CD4-positive, alpha-beta T cell treated with Interleukin-17A for 1 hour (primary cell): ENCODE results near the gene FNDC3B.

ENCODE experiments used
- DNase-seq: peaks from one replicate; pipeline ENCODE4 v3.0.0-alpha.2; 2020

The FNDC3B gene

DNA sequence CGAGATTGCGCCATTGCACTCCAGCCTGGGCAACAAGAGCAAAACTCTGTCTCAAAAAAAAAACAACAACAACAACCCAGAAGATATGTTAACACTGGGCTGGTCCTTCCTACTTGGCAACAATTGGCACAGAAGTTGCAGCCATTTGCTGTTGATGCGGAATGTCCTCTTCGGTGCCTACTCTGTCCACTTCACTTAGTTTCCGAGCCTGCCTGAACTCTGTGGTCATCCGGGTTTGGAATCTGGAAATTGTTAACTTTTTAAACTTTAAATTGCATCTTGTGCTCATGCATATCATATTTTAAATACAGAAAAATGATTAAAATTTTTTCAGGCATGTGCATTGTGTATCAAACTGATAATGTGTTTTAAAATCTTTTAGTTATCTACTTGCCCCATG lies 81.5 kb downstream of the FNDC3B start:
- no peak for DNase-seq

DNA sequence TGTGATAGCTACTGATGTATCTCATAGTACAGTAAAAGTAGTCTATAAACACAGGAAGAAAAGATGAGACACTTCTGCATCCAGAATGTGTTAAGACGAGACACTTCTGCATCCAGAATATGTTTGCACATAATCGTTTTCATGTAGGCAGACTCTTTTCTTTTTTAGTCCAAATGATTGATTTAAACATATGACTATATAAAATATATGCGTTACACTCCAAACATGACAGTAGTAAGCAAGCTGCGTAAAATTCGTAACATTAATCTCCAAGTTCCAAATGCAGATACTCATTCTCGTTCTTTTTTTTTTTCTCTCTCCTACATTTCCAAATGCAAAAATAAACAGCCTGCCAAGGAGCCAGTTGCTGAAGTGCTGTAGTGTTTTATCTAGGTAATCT lies 82.6 kb downstream of the FNDC3B start:
- no peak for DNase-seq

DNA sequence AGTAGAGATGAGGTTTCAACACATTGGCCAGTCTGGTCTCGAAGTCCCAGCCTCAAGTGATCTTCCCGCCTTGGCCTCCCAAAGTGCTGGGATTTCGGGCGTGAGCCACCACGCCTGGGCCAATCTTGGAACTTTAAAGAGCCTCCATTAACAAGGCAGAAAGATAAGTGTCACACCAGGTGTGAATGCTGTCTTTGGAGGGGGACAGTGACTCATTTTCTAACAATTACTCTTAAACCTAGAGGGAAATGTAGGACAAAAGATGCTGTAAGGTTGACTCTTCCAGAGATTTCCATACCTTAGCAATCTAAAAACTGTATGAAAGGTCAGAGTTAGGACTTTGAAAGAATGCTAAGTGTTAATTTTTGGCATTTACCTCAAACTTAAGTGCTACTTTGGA lies 84.9 kb downstream of the FNDC3B start:
- no peak for DNase-seq

DNA sequence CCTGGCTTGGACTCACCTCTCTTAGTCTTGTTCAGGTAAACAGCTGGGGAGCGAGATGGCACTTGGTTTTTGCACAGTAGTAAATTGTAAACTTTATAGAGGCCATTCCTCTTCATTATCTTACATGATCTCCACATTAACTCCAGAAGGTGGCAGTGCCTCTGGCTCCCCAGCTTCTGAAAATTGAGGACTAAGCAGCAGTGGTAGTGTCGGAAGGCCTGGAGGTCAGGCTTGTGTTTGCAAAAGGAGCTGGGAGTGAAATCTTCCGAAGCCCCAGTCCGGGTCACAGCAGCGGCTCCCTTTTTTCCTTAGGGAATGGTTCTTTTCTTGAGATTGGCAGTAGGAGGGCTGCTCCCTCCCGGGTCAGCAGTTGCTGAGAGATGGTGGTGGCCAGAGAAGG lies 85.7 kb downstream of the FNDC3B start:
- no peak for DNase-seq

DNA sequence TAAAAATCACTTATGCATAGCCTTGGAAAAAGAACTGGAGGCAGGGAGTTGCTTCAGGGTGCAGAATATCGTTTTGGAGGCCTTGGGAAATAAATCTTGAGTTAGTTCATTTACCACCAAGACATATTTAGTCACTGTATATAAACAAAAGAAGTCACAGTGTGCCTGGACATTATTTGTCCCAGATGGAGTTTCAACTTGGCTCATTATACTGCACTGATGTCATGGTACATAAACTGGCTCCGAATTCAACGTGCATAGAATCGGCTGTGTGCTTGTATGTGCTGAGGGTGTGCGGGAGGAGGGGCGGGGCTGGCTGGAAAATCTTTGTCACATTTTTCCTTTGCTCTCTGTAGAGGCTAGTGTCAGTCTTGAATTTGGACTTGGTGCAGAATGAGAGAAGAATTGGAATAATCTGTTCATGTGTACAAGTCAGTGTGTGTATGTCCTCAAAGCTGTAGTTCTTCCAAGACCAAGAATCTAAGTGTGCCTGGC lies 86.6 kb downstream of the FNDC3B start:
- no peak for DNase-seq

DNA sequence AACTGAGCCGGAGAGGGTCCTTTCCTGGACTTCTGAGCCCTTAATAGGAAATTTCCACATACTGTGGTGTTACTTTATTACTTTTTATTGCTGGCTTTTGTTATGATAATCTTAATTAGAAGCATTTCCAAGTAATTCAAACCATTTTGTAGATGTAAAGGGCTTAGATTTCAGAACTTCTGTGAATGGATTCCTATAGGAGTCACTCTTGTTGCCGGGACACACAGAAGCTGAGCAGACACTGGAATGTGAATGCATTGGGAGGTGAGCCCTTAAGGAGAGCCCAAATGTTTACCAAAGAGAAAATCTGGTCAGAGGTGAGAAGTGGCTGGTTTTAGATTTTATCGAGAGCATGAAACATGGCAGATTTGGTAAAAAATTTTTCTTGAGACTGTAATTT lies 87.4 kb downstream of the FNDC3B start:
- no peak for DNase-seq

DNA sequence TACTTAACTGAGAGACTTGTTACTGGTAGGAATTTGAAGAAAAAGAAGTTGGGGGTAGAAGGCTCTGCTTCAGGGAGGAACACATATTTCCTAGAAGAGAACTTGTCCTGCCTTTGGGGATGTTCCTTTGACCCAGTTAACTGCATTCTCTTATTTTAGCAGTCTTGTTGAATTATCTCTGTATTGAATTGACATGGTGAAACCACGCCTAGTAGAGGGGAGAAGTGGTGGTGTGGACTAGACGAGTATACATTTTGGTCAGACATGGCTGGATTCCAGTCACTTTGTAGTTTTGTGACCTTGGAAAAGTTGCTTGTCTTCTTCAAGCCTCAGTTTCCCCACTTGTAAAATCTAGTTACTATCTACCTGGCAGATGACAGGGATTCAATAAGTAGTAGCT lies 87.8 kb downstream of the FNDC3B start:
- DNase-seq, result no peak

DNA sequence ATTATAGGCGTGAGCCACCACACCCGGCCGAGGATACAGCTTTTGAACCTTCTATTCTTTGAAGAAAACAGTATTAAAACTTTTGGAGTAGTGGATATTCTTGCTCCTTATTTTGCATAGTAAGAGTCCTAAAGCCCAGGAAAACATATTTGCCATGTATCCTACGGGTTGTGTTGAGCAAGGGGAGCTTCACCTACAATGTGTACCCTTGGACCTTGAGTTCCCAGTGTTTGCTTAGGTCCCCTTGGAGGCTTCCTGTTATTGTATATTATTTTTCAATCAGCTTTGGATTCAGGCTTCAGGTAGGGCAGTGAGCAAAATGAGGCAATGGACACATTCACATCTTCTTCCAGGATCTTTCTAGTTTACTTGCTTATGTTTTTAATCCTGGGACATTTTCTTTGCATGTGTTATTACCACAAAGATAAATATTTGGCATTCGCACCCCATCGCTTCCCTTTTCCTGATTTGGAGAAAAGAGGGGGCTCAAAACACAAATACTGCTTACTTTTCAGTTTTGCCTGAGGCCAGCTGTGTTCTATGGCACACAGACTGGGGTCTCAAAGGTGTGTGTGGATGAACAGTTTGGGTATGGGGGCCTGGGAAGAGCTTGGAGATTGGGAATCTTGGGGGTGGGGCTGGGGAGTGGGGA lies 88.7 kb downstream of the FNDC3B start:
- no peak for DNase-seq

DNA sequence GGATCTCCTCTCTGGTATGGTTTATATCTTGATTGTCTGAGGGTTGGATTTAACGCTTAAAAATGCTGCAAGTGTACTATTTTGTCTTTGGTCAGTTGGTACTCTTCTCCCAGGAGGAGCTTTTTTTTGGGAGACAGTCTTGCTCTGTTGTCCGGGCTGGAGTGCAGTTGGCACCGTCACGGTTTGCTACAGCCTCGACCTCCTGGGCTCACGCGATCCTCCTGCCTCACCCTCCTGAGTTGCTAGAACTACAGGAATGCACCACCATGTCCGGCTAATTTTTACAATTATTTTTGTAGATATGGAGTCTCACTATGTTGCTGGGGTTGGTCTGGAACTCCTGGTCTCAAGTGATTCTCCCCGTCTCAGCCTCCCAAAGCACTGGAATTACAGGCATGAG lies 89.5 kb downstream of the FNDC3B start:
- DNase-seq, result no peak

DNA sequence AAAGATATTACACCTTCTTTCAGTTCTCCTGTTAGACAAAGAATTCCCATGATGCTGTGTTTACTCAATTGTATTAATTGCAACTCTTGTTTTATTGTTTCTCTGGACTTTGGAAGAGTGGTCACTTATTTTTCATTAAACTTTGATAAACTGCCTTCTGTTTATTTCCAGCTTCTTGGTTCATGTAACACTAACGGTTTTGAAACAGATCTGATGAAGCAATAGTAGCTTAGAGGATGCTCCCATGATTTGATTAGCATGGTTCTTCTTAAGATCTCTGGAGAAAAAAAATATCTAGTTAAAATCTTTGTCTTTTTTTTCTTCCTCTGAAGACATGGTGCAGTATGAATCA lies 90.1 kb downstream of the FNDC3B start:
- DNase-seq, result no peak

DNA sequence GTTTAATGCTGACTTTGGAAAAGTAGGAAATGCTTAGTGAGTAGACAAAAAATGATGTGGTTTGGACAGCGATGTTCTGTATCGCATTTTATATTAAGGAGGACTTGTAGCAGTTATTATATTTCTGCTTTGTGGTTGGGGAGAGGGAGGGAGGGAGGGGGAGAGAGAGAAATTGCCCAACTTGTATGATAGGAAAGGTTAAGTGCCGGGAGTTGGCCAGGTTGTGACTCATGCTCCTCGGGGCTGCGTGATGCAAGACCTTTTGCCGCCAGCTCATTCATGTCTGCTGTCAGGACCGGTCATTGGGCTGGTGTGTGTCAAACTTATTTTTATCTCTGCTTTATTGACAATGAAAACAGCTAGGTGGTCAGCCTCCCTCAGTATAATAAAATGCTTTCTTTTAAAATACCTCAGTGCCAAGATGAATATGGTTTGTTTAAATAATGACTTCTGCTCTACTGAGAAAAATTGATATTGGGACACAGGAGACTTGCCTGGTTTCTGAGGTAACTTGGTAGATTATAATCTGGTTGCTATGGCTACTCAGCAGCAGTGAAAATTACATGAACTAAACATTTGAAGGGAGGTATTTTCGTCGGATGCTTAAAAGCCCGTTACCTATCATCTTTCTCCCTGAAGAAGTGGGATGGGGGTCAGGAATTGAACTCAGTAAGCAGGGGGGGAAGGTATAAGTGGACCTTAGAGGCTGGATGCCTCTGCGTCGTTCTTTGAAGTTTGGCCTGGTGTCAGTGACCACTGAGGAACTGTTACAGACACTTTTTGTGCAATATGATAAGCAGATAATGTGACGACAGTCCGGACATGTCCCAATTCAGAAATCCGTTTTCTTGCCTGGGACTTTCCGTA lies 90.7 kb downstream of the FNDC3B start:
- DNase-seq, result peak; percentile 73

DNA sequence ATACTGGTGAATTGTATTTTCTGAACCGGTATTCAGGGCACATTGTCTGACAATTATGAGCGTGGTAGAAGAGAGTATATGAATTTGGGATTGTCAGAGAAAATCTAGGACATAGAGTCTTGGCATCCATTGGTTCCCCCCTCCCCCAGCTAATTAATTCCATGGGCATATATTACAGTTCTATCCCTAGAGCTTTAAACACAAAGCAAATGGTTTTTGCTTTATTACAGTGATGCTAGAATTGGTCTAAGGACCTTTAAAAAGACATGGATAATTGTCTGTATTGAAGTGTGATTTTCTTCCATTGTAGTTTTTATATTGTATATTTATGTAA lies 91.3 kb downstream of the FNDC3B start:
- no peak for DNase-seq

DNA sequence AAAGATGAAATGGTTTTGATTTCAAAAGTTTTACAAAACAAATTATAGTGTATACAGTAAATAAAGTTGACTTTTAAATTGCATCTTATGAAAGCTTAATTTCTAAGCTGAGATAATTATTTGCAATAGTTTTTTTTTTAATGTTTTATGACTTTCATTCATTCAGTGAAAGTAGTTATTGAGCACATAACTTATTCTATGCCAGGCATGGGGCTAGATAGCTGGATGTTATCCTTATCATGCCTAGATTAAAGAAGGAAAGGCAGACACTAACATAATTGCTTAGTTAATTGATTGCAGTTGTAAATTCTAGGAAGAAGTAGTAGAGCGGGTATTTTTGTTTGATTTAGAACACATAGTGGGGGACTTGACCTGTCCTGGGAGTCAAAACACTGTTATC lies 92.4 kb downstream of the FNDC3B start:
- no peak for DNase-seq

DNA sequence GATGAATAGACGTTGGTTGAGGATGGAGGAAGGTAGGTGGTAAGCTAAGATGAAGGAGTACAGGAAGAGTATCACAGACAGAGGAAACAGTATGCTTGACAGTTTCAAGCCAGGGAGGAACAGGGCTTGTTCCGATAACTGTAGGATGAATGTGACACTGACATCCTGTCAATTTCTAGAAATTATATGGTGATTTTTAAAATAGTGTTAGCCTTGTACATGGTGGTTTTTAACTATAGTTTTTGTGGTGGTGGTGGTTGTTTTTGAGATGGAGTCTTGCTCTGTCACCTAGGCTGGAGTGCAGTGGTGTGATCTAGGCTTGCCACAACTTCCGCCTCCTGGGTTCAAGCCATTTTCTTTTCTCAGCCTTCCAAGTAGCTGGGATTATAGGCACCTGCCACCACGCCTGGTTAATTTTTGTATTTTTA lies 92.8 kb downstream of the FNDC3B start:
- peak; percentile 63 for DNase-seq

DNA sequence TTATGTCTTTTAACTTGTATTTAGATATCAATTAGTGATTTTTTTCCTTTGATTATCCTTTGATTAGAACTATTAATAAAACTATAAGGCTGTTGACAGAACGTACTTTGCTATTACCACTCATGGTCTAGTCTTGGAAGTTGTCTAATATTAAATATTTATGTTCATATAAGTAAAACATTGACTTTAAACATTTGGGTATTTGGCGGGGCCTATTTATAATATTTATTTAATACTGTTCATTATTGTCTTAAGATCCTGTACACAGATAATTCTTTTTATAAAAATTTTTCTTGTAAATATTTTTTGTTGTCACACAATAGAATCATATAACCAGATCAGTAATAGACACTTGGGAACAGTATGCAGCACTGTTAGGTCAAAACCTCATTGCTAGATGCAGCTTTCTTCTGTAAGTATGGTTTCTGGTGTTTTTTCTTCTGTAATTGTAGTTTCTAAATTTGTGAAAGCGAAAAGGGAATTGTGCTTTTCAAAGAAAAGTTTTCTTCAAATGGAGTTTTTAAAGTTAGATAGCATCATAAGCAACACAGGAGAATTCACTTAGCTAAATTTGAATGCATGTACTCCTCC lies 93.4 kb downstream of the FNDC3B start:
- no peak for DNase-seq

DNA sequence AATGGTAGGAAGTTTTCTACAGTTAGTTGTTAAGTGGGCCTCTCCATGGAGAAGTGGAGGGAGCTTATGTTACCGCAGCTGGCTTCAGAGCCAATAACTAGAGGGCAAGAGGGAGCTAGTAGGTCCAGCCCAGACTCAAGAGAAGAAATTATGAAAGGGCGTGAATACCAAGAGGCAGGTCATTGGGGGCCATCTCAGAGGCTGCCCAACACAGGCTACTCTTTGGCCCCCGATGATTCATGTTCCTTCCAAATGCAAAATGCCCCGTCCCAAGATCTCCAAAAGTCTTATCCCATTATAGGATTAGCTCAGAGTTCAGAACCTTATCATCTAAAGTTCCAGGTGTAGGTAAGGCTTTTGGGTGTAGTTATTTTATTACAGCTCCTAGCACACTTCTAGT lies 94.5 kb downstream of the FNDC3B start:
- DNase-seq, result no peak

DNA sequence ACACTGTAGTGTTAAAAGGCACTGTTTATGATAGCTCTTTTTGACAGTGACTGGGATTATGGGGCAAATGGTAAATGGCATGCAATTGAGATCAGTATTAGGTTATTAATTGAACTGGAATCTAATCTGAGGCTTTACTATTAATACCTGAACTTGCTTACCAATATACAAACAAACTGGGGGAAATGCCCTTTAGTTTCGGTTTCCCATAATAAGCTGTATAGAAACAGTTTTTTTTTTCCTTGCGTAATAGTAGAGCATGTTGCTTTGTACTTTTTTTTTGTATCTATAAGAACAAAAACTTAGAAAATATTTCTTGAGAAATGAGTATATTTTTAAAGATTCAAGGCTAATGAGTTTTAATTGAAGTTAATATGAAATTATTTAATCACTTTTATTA lies 95.0 kb downstream of the FNDC3B start:
- DNase-seq, result peak; percentile 58

DNA sequence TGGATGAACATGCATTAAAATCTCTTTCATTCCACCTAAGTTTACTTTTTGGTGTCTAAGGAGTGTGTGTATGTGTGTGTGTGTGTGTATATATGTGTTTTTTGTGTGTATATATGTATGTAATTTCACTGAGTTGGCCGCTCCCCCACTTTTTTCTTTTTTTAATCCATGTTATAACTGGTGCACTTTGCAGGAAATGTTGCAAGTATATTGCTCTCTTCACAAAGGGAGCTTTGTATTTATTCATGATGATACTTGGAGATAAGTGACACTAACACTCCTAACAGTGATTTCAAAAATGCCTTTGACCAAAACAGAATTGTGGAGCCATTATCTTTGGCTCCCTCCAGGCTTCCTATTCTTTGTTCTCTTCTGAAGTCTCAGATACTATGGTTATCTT lies 95.8 kb downstream of the FNDC3B start:
- DNase-seq, result no peak

DNA sequence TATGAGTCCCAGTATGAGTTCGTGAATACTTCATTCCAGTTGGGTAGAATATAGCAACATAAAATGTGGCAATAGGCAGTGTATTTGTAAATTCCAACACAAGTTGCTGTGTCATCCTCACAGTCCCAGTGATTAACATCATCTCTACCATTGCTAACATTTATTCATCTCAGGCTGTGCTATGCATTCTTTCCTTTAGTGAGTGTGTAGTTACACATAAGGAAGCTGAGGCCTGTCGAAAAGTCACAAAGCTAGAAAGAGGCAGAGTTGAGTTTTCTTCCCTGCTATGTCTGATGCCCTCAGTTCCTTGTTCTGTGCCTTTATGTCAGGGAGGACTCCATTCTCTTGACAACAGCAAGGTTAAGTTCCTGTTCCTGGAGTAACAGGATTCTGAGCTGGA lies 96.4 kb downstream of the FNDC3B start:
- no peak for DNase-seq

DNA sequence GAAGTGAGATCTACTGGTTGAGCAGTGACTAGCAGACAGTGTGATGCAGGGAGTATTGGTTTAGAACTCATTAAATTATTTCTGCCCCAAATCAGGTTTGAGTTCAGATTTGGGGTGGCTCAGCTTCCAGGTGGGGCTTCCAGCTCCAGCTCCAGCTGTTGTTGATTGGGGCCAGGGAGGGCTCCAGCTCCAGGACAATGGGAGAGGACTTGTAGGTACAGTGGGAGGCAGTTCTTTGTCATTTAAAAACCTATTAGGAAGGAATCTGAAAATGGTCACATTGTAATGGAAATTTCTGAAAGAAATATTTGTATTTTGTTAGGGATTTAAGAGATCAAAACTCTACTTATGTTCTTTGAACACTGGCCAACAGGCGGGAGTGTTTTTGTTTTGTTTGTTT lies 97.0 kb downstream of the FNDC3B start:
- no peak for DNase-seq

DNA sequence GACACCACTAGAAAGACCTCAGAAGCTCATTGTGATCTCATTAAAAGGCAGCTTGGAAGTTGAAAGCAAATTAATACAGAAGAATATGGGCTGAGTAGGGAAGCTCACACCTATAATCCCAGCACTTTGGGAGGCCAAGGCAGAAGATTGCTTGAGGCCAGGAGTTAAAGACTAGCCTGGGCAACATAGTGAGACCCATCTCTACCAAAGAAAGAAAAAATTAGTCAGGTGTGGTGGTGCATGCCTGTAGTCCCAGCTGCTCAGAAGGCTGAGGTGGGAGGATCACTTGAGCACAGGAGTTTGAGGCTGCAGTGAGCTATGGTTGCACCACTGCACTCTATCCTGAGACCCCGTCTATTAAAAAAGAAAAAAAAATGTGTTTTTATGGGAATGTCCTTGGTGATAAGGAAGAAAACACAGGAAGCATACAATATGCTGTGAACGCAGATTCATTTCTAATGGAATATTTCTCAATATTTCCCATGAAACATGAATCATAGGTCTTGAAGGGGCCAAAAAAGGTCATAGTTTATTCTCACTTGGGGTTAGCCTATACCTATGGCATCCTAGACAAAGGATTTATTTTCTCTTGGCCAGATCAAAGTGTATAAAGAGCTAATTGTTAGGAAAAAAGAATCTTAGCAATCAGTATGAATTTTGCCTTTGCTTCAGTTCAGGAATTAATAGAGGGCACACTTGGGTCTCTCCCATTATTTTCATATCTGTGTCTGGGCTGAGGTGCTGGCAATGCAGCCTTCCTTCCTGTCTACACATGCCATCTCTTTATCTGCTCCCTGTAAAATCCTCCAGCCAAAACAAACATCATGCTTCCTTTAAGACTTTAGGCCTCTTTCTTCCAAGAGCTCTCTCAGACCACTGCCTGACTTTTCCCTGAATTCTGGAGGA lies 98.2 kb downstream of the FNDC3B start:
- no peak for DNase-seq

DNA sequence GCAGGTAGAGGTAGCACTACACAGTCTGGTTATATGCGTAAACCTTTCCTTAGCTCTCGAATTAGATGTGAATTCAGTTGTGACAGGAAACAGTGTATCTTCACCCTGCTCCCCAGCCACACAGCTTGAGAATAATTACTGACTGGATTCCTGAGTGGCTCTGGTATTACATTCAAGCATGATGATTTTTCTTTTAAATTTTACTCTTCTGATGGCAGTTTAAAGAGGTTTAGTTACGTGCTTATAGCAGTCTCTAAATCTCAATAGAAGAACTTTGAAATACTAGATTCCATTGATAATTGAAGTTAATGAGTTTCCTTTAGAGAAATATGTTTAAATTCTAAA lies 98.8 kb downstream of the FNDC3B start:
- DNase-seq, result no peak

DNA sequence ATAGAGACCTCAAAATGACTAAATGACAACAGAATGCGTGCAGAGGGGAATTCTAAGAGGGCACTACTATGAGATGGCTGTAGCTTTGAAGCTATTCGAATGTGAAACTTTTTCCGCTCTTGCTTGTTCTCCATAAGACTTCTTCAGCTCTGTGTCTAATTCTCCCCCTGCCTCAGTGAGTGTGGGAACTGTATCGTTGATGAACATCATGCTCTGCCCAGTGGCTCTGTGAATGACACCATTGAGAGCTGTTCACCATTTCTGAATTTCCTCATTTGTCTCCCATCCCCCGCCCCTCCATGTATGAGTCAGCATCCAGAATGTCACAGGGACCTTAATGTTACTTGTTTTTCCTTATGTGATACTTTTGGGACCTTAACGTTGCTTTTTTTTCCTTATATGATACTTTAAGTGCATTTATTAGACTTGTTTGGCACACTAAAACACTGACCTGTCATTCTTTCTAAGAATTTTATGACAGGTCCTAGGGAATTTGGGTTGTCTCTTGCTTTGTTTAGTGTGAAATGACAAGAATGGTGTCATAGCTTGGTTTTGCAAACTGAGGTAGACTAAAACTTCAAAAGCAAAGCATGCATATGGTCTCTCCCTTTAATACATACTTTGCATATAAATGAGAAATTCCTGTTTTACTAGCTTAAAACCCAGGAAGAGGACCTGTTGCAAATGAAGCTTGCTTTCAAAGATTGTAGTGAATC lies 99.6 kb downstream of the FNDC3B start:
- peak; percentile 31 for DNase-seq
